Ovary (tissue), 9 donors: Measurements from ENCODE around the gene MUL1. TPM values are rescaled to one million over a fixed set of nuclear protein-coding genes. Genes with fewer than 3 reads are reported as not detected.

Source experiments
- DNase-seq, 5 donors: peaks; one replicate each; pipeline ENCODE4 v3.0.0-alpha.2; 2019 to 2020
- H3K27ac ChIP-seq, 2 donors: fragments of 200-600 bp; one replicate each; pipeline versions ENCODE4 v1.5.1 to v1.8.0; 2019 to 2022
- H3K27me3 ChIP-seq: fragments of 200-600 bp; one replicate; pipeline ENCODE4 v1.8.0; 2022
- H3K36me3 ChIP-seq: fragments of 200-600 bp; sonication (generic); one replicate; pipeline ENCODE4 v1.5.1; 2019
- H3K4me1 ChIP-seq: one replicate; pipeline ENCODE4 v1.8.1; 2013; ENCODE audit warnings: mild to moderate bottlenecking, moderate library complexity; ENCODE audit not compliant: insufficient read depth
- H3K4me3 ChIP-seq: fragments of 200-600 bp; sonication (generic); one replicate; pipeline ENCODE4 v1.5.1; 2017
- H3K9me3 ChIP-seq, 2 donors: fragments of 200-600 bp in 1 of 2; sonication (generic) in 1 of 2; one replicate each; pipeline versions ENCODE4 v1.5.1 to v1.8.1; 2013 to 2019; ENCODE audit warnings: mild to moderate bottlenecking in 1 of 2, moderate library complexity in 1 of 2
- EP300 ChIP-seq: sonication (generic); formaldehyde crosslinking; IDR thresholded peaks from one replicate; pipeline ENCODE4 v1.6.1; 2017; ENCODE audit warnings: antibody characterized with exemption
- POLR2A ChIP-seq: fragments of 450-650 bp; IDR thresholded peaks from one replicate; pipeline ENCODE4 v1.6.1; 2017; ENCODE audit warnings: antibody characterized with exemption, mild to moderate bottlenecking, moderate library complexity
- WGBS, 3 donors: extraction: QIAGEN DNeasy Blood & Tissue Kit in 1 of 3; methylation state at CpG; one replicate each; pipeline versions ENCODE4 v1.1.5 to v1.1.7; 2013 to 2017; 5-methylcytosine and 5-hydroxymethylcytosine counted together
- intact Hi-C, 4 donors: fragments of 100-400 bp; cut with DNase I; formaldehyde crosslinking; loops; one replicate each; pipeline versions ENCODE4 v1.11.0 to v1.15.1; 2022 to 2023
- polyA plus RNA-seq, 2 donors: library from polyadenylated mRNA; stranded (reverse); fragments of 200-250 nt in 1 of 2; fragments of 350-450 nt in 1 of 2; fragmentation: Illumina TruSeq in 1 of 2; extraction: RNeasy Lipid Tissue Mini Kit (QIAGEN cat#74804) in 1 of 2; gene quantifications; one replicate each; pipeline ENCODE4 v1.2.3, GENCODE V29; 2013 to 2014
- total RNA-seq, 7 donors: library from RNA; depleted of rRNA in 2 of 7; stranded (reverse); fragments of >200 nt in 2 of 7; fragmentation: NEBNext Ultra II Directional in 3 of 7; extraction: Animal tissue kit (Norgen Biotek cat#: 25700) in 3 of 7; gene quantifications; one replicate each; pipeline versions ENCODE4 v1.1.0 to v1.2.4, GENCODE V29; 2016 to 2023
- TF ChIP-seq, protein P1 (sequence below), 3 donors: fragments of 450-650 bp in 2 of 3; fragments of 200-600 bp in 1 of 3; IDR thresholded peaks; one replicate each; pipeline versions ENCODE4 v1.5.1 to v1.8.0; 2016 to 2022; ENCODE audit warnings: antibody characterized with exemption in 3 of 3, mild to moderate bottlenecking in 1 of 3
- donor health status: DM: no; HTN: no; CAD: no; lungs with moderate emphysema.
- donor health status: DM: no; HTN: no; CAD: no.
- donor health status: Bipolar disorder and iron deficiency.
- donor health status: DM: yes; HTN: yes; CAD: no.
- donor health status: DM: no; HTN: no; CAD: no.
- donor health status: DM: yes; HTN: yes; CAD: no.

Gene MUL1
- total and polyA plus RNA-seq, 9 donors = 16.7 to 31.6 (median 23.9) TPM

DNA sequence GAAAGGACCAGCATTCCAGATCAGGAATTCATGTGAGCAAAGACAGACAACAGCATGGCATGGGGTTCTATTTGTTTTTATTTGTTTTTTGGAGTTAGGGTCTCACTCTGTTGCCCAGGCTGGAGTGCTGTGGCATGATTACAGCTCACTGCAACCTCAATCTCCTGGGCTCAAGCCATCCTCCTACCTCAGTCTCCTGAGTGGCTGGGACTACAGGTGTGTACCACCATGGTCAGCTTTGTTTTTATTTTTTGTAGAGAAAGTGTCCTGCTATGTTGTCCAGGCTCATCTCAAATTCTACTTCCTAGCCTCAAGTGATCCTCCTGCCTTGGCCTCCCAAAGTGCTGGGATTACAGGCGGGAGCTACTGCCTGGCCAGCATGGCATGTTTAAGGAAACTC lies 12.3 kb downstream of the MUL1 start:
- H3K36me3 ChIP-seq = no peaks in the 10 kb centered on the region
- no peak for DNase-seq
- intact Hi-C loops = loop anchor here in 2 of 4 donors (5.0 to 10.0 kb wide), 4 partner anchors 121 to 581 kb away; no protein-coding TSS in a partner anchor
- H3K27me3 ChIP-seq = no peaks in the 10 kb centered on the region
- H3K27ac ChIP-seq = no peak overlapping the region
- H3K4me1 ChIP-seq = no peaks in the 10 kb centered on the region
- WGBS, 3 donors = 78 to 91% (median 88%) methylated on average over 1 of the region's 1 CpG
- H3K9me3 ChIP-seq = no peaks in the 10 kb centered on the region
- TF ChIP-seq, protein P1, sequence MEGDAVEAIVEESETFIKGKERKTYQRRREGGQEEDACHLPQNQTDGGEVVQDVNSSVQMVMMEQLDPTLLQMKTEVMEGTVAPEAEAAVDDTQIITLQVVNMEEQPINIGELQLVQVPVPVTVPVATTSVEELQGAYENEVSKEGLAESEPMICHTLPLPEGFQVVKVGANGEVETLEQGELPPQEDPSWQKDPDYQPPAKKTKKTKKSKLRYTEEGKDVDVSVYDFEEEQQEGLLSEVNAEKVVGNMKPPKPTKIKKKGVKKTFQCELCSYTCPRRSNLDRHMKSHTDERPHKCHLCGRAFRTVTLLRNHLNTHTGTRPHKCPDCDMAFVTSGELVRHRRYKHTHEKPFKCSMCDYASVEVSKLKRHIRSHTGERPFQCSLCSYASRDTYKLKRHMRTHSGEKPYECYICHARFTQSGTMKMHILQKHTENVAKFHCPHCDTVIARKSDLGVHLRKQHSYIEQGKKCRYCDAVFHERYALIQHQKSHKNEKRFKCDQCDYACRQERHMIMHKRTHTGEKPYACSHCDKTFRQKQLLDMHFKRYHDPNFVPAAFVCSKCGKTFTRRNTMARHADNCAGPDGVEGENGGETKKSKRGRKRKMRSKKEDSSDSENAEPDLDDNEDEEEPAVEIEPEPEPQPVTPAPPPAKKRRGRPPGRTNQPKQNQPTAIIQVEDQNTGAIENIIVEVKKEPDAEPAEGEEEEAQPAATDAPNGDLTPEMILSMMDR (IDR thresholded peaks at IDR 0.05) = no peak
- no peak overlapping the region for H3K4me3 ChIP-seq

DNA sequence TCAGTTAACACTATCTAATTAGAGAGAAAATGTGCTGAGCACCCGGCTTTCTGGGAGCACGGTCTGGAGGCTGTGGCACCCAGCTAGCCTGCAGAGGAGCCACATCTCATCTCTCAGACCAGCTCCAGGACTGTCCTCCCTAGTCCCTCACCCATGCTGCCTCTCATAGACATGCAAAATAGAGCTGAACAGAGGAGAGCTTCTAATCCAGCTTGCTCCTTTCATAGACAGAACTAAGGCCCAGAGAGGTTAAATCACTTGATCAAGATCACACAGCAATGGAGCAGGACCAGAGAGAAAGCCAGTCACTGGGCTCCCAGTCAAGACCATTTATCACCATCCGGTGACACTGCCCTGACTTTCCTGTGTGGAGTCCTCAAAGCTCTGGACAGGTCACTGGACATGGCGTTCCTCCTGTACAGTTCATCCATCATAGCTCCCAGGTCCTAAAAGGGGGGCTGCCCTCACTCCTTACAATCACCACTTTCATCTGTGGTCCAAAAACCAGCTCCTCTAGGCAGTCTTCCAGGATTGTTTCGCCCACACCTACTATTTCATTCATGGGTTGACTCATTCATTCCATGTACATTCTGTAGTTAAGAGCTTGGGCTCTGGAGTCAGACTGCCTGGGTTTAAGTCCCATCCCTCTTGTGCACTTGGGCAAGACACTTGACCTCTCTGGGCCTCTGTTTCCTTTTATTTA lies 13.2 kb downstream of the MUL1 start:
- H3K27ac ChIP-seq = no peak overlapping the region
- no peak for DNase-seq

DNA sequence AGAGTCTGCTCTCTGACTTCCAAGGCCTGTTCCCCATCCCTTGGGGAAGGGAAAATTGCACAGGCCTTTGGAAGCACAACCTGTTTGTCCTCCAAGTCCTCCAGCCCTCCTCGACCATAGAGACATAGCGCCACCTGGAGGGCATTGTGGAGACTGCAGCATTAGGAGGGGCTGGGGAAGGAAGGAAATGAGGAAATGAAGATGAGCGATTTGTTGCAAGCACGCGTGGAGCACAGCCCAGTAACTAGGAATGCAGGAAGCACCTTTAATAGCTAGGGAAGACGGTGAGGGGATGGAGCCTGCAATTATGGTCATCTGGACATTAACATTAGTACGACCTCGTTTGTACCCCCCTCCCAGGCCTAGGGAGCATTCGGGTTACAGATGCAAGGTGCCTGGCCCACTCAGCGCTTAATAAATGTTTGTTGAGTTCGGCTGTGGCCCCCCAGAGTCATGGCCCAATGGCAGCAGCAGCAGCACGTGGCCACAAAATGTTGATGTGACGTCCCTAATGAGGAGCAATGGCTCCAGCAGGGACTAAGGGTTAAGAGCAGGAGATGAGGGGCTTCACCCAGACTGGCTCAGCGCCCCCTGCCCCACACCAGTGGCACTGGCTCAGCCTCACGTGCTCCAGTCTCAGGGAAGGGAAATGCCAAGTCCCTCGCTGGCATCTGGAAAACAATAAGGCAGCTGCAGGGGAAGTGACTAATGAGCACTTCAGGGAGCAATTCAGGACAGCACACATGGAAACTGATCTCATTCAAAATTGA lies 13.9 kb downstream of the MUL1 start:
- 3 to 8% (median 4%) methylated on average over 16 of the region's 16 CpGs for WGBS, 3 donors
- no peaks in the 10 kb centered on the region for H3K4me1 ChIP-seq
- DNase-seq = peak; percentile 77 to 91 (median 88)
- H3K27ac ChIP-seq = no peak overlapping the region
- TF ChIP-seq, protein P1 (IDR thresholded peaks at IDR 0.05) = peak; percentile 88 to 98 (median 97)
- TF ChIP-seq POLR2A = no peak
- no peak for TF ChIP-seq EP300
- no peaks in the 10 kb centered on the region for H3K36me3 ChIP-seq
- intact Hi-C loops = loop anchor here (5.0 to 10.0 kb wide), 7 partner anchors 119 to 579 kb away; partner anchors contain the start of gene PLA2G2E (in 1 of the 4)
- no peaks in the 10 kb centered on the region for H3K9me3 ChIP-seq
- H3K4me3 ChIP-seq = no peak overlapping the region
- no peaks in the 10 kb centered on the region for H3K27me3 ChIP-seq

More for the DNA sequence above, 13.2 kb downstream of the MUL1 start:
- TF ChIP-seq POLR2A (no peak), EP300 (no peak)
- TF ChIP-seq, protein P1 (IDR thresholded peaks at IDR 0.05) = no peak
- Histone ChIP-seq H3K36me3 (no peaks in the 10 kb centered on the region), H3K9me3 (no peaks in the 10 kb centered on the region), H3K27me3 (no peaks in the 10 kb centered on the region), H3K4me3 (no peak overlapping the region), H3K4me1 (no peaks in the 10 kb centered on the region)
- intact Hi-C loops = loop anchor here (5.0 to 10.0 kb wide), 7 partner anchors 120 to 580 kb away; partner anchors contain the start of gene PLA2G2E (in 1 of the 4)
- WGBS, 3 donors = 48 to 56% (median 53%) methylated on average over 5 of the region's 5 CpGs

DNA sequence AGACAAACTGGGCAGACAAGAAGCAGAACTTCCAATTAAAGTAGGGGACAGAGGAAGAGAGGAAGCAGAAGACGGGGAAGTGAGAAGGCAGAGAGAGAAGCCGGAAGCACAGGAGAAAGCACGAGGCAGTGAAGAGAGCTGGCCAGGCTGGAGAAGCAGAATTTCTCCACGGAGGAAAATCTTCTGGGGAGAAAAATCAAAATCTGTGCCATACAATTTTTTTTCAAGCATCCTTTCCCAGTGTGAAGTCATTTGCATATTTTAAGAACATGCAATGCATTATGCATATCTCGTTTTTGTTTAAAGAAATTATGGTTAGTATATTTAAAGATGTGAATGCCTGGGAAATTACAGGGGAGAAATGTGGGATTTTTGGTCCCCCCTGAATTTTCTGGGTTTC lies 14.6 kb downstream of the MUL1 start:
- Histone ChIP-seq H3K27ac (no peak overlapping the region), H3K4me3 (no peak overlapping the region), H3K9me3 (no peaks in the 10 kb centered on the region), H3K36me3 (no peaks in the 10 kb centered on the region), H3K4me1 (no peaks in the 10 kb centered on the region), H3K27me3 (no peaks in the 10 kb centered on the region)
- WGBS, 3 donors = 46 to 54% (median 53%) methylated on average over 5 of the region's 5 CpGs
- DNase-seq = no peak
- TF ChIP-seq POLR2A (no peak), EP300 (no peak)
- TF ChIP-seq, protein P1 (IDR thresholded peaks at IDR 0.05) = no peak
- intact Hi-C loops = loop anchor here (5.0 to 10.0 kb wide), 7 partner anchors 119 to 579 kb away; partner anchors contain the start of gene PLA2G2E (in 1 of the 4)
